Tibial nerve (tissue), 4 donors: ENCODE data around the gene POLR2F. TPM values are rescaled to one million over a fixed set of nuclear protein-coding genes. Genes with fewer than 3 reads are reported as not detected.
A peak's percentile ranks its signal among the peaks of the same experiment; 100 is the strongest.

Experiments used
- DNase-seq, 2 donors: peaks; one replicate each; pipeline ENCODE4 v3.0.0-alpha.2; 2019; ENCODE audit warnings: low spot score in 2 of 2
- H3K27ac ChIP-seq, 4 donors: fragments of 200-600 bp; sonication (generic) in 3 of 4; one replicate each; pipeline ENCODE4 v1.5.1; 2017 to 2019; ENCODE audit warnings: mild to moderate bottlenecking in 1 of 4
- H3K27me3 ChIP-seq, 2 donors: fragments of 200-600 bp; sonication (generic) in 1 of 2; one replicate each; pipeline versions ENCODE4 v1.5.1 to v1.6.0; 2017 to 2019
- H3K36me3 ChIP-seq, 3 donors: fragments of 200-600 bp; sonication (generic); one replicate each; pipeline ENCODE4 v1.5.1; 2018 to 2019
- H3K4me1 ChIP-seq, 4 donors: fragments of 200-600 bp; sonication (generic) in 3 of 4; one replicate each; pipeline ENCODE4 v1.5.1; 2017 to 2019
- H3K4me3 ChIP-seq, 4 donors: fragments of 200-600 bp; sonication (generic) in 3 of 4; one replicate each; pipeline ENCODE4 v1.5.1; 2017 to 2019; ENCODE audit warnings: mild to moderate bottlenecking in 1 of 4, moderate library complexity in 1 of 4
- H3K9me3 ChIP-seq, 4 donors: fragments of 200-600 bp; sonication (generic) in 3 of 4; one replicate each; pipeline ENCODE4 v1.5.1; 2017 to 2019
- EP300 ChIP-seq, 2 donors: sonication (generic); formaldehyde crosslinking; IDR thresholded peaks; one replicate each; pipeline ENCODE4 v1.6.1; 2017; ENCODE audit warnings: antibody characterized with exemption in 2 of 2, mild to moderate bottlenecking in 1 of 2
- POLR2A ChIP-seq, 2 donors: fragments of 450-650 bp; IDR thresholded peaks; one replicate each; pipeline ENCODE4 v1.6.1; 2017; ENCODE audit warnings: antibody characterized with exemption in 2 of 2, mild to moderate bottlenecking in 2 of 2, moderate library complexity in 2 of 2
- WGBS, 2 donors: methylation state at CpG; one replicate each; pipeline ENCODE4 v1.1.5; 2018; 5-methylcytosine and 5-hydroxymethylcytosine counted together
- total RNA-seq, 4 donors: library from RNA; depleted of rRNA; stranded (reverse); fragments of >200 nt; gene quantifications; one replicate each; pipeline ENCODE4 v1.1.0, GENCODE V29; 2016
- TF ChIP-seq, protein P1 (sequence below), 5 experiments: fragments of 200-600 bp in 3 of 5; fragments of 450-650 bp in 2 of 5; sonication (generic) in 3 of 5; IDR thresholded peaks; one replicate each; pipeline ENCODE4 v1.5.1; 2016 to 2019; ENCODE audit warnings: antibody characterized with exemption in 5 of 5, mild to moderate bottlenecking in 3 of 5, moderate library complexity in 2 of 5

Gene POLR2F
- total RNA-seq, 4 donors from 2014 or later = 54.7 to 181 (median 120) TPM

GRCh38 chr22:37996079-37996478 lies 42.6 kb downstream of the POLR2F start:
- Histone ChIP-seq H3K27ac (peak overlapping the region; percentile 67 to 97 (median 86)), H3K4me3 (no peak overlapping the region), H3K36me3 (peaks cover 0 to 28% (median 0%) of the 10 kb centered on the region in 3 donors), H3K27me3 (no peaks in the 10 kb centered on the region), H3K4me1 (peaks cover 0 to 71% (median 21%) of the 10 kb centered on the region in 4 donors), H3K9me3 (no peaks in the 10 kb centered on the region)
- DNase-seq = no peak
- TF ChIP-seq EP300 (IDR thresholded peaks at IDR 0.05) = peak in 1 of 2 donors; percentile 38
- TF ChIP-seq POLR2A (IDR thresholded peaks at IDR 0.05) = no peak
- 38 to 55% methylated on average over 4 of the region's 4 CpGs for WGBS, 2 donors

DNA sequence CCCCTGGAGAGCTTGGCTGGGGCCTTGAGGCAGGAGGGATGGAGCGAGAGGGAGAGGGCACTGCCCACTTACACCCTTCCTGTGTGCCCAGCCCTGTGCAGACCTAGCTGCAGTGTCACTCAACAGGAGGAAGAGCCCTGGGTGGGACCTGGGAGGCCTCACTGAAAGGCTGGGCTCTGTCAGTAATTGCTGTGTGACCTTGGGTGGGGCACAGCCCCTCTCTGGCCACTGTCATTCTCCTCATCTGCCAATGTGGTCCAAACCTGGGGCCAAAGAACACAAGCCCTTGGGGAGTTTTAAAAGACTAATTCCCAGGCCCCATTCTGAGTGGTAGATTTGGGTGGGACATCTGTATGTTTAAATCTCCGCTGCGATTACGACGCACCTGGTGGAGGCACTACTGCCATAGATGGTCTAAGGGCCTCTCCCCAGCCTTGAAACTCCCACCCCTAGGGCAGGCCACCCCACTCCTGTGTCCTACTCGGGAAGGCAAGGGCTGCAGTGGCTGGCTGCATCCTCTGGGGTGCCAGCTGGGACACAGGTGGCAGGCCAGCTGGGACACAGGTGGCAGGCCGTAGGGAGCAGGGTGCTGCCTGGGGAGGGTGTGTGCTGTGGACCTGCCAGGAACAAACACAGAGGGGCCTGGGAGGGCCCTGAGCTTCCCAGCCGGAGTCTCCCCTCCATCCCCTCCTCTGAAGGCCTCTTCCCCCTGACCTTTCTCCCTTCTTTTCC lies 43.2 kb downstream of the POLR2F start:
- Histone ChIP-seq H3K36me3 (peaks cover 0 to 28% (median 0%) of the 10 kb centered on the region in 3 donors), H3K27me3 (no peaks in the 10 kb centered on the region), H3K4me1 (peaks cover 0 to 74% (median 21%) of the 10 kb centered on the region in 4 donors), H3K4me3 (no peak overlapping the region), H3K27ac (peak overlapping the region; percentile 77 to 97 (median 88)), H3K9me3 (no peaks in the 10 kb centered on the region)
- no peak for TF ChIP-seq POLR2A (IDR thresholded peaks at IDR 0.05)
- TF ChIP-seq, protein P1, sequence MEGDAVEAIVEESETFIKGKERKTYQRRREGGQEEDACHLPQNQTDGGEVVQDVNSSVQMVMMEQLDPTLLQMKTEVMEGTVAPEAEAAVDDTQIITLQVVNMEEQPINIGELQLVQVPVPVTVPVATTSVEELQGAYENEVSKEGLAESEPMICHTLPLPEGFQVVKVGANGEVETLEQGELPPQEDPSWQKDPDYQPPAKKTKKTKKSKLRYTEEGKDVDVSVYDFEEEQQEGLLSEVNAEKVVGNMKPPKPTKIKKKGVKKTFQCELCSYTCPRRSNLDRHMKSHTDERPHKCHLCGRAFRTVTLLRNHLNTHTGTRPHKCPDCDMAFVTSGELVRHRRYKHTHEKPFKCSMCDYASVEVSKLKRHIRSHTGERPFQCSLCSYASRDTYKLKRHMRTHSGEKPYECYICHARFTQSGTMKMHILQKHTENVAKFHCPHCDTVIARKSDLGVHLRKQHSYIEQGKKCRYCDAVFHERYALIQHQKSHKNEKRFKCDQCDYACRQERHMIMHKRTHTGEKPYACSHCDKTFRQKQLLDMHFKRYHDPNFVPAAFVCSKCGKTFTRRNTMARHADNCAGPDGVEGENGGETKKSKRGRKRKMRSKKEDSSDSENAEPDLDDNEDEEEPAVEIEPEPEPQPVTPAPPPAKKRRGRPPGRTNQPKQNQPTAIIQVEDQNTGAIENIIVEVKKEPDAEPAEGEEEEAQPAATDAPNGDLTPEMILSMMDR (IDR thresholded peaks at IDR 0.05) = peak in 1 of 5 experiments; percentile 20
- no peak for TF ChIP-seq EP300 (IDR thresholded peaks at IDR 0.05)
- WGBS, 2 donors = 64 to 65% methylated on average over 7 to 8 of the region's 8 CpGs
- DNase-seq = no peak

- Histone ChIP-seq H3K4me1 (peaks cover 0 to 71% (median 19%) of the 10 kb centered on the region in 4 donors), H3K4me3 (peak overlapping the region in 1 of 4 donors; percentile 9), H3K27me3 (no peaks in the 10 kb centered on the region), H3K27ac (peak overlapping the region; percentile 77 to 97 (median 88)), H3K36me3 (peaks cover 0 to 16% (median 0%) of the 10 kb centered on the region in 3 donors), H3K9me3 (no peaks in the 10 kb centered on the region)
- TF ChIP-seq EP300 (IDR thresholded peaks at IDR 0.05) = peak in 1 of 2 donors; percentile 69
- TF ChIP-seq, protein P1 (IDR thresholded peaks at IDR 0.05) = no peak
- TF ChIP-seq POLR2A (IDR thresholded peaks at IDR 0.05) = peak in 1 of 2 donors; percentile 35
- no peak for DNase-seq
- 27 to 28% methylated on average over 7 of the region's 7 CpGs for WGBS, 2 donors
Measured at GRCh38 chr22:37998543-37998942, 45.0 kb downstream of the POLR2F start.

DNA sequence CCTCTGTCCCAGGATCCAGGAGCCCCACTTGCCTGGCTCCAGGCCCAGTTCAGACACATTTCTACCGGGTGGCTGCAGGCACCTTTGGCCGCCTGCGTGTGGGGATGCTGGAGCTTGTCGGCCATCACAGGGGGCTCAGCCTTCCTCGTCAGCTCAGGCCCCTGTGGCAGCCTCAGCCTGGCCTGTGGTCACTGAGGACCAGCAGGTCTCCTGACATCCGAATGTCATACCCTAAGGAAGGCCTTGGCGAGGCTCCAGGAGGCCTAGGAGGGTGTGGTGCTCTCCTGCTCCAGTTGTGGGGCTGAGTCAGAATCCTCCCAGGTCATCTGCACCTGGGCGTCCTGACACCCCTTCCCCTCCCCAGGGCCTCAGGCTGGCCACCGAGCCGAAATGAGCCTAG lies 45.7 kb downstream of the POLR2F start:
- H3K27ac ChIP-seq = peak overlapping the region; percentile 77 to 97 (median 88)
- H3K4me1 ChIP-seq = peaks cover 0 to 78% (median 19%) of the 10 kb centered on the region in 4 donors
- H3K36me3 ChIP-seq = peaks cover 0 to 11% (median 0%) of the 10 kb centered on the region in 3 donors
- no peak overlapping the region for H3K4me3 ChIP-seq
- 38 to 62% methylated on average over 9 of the region's 10 CpGs for WGBS, 2 donors
- DNase-seq = no peak
- TF ChIP-seq, protein P1 (IDR thresholded peaks at IDR 0.05) = no peak
- no peak for TF ChIP-seq EP300 (IDR thresholded peaks at IDR 0.05)
- no peak for TF ChIP-seq POLR2A (IDR thresholded peaks at IDR 0.05)
- no peaks in the 10 kb centered on the region for H3K9me3 ChIP-seq
- H3K27me3 ChIP-seq = no peaks in the 10 kb centered on the region

GRCh38 chr22:37999640-38000272 lies 46.3 kb downstream of the POLR2F start:
- DNase-seq = no peak
- peak overlapping the region; percentile 77 to 97 (median 88) for H3K27ac ChIP-seq

More at GRCh38 chr22:37999640-38000272, 46.3 kb downstream of the POLR2F start:
- Histone ChIP-seq H3K4me3 (no peak overlapping the region), H3K9me3 (no peaks in the 10 kb centered on the region), H3K36me3 (peaks cover 0 to 5% (median 0%) of the 10 kb centered on the region in 3 donors), H3K27me3 (no peaks in the 10 kb centered on the region), H3K4me1 (peaks cover 0 to 79% (median 20%) of the 10 kb centered on the region in 4 donors)
- TF ChIP-seq, protein P1 (IDR thresholded peaks at IDR 0.05) = no peak
- TF ChIP-seq EP300 (IDR thresholded peaks at IDR 0.05) = peak in 1 of 2 donors; percentile 86
- peak; percentile 36 to 50 for TF ChIP-seq POLR2A (IDR thresholded peaks at IDR 0.05)
- WGBS, 2 donors = 44 to 51% methylated on average over 10 to 16 of the region's 16 CpGs
